ENCODE results near the gene TRPC4.
A peak's percentile ranks its signal among the peaks of the same experiment; 100 is the strongest.

The TRPC4 gene

GRCh38 chr13:37690361-37690760 is 179.2 kb downstream of the TRPC4 start:
- TF ChIP-seq CTCF (conservative IDR thresholded peaks at IDR 0.05; ENCODE audit: low read depth, low read length), result no peak
- H3K4me3 ChIP-seq (ENCODE audit: low read depth, low read length), result no peak overlapping the region
- DNase-seq (ENCODE audit: low read depth), result no peak

GRCh38 chr13:37686501-37686900 is 183.1 kb downstream of the TRPC4 start:
- DNase-seq (ENCODE audit: low read depth), result no peak
- no peak for TF ChIP-seq CTCF (conservative IDR thresholded peaks at IDR 0.05; ENCODE audit: low read depth, low read length)
- no peak overlapping the region for H3K4me3 ChIP-seq (ENCODE audit: low read depth, low read length)

- no peak overlapping the region for H3K4me3 ChIP-seq (ENCODE audit: low read depth, low read length)
- TF ChIP-seq CTCF (conservative IDR thresholded peaks at IDR 0.05; ENCODE audit: low read depth, low read length), result no peak
- DNase-seq (ENCODE audit: low read depth), result no peak
Measured at GRCh38 chr13:37685206-37685605, 184.4 kb downstream of the TRPC4 start.

GRCh38 chr13:37682496-37682895 is 187.1 kb downstream of the TRPC4 start:
- no peak for TF ChIP-seq CTCF (conservative IDR thresholded peaks at IDR 0.05; ENCODE audit: low read depth, low read length)
- no peak for DNase-seq (ENCODE audit: low read depth)

GRCh38 chr13:37681281-37682032 is 188.1 kb downstream of the TRPC4 start:
- H3K4me3 ChIP-seq (ENCODE audit: low read depth, low read length), result no peak overlapping the region
- peak; percentile 96 for DNase-seq (ENCODE audit: low read depth)
- TF ChIP-seq CTCF (conservative IDR thresholded peaks at IDR 0.05; ENCODE audit: low read depth, low read length), result no peak

More at GRCh38 chr13:37682496-37682895, 187.1 kb downstream of the TRPC4 start:
- H3K4me3 ChIP-seq (ENCODE audit: low read depth, low read length), result no peak overlapping the region

- TF ChIP-seq CTCF (conservative IDR thresholded peaks at IDR 0.05; ENCODE audit: low read depth, low read length), result no peak
- H3K4me3 ChIP-seq (ENCODE audit: low read depth, low read length), result no peak overlapping the region
- no peak for DNase-seq (ENCODE audit: low read depth)
Measured at GRCh38 chr13:37680137-37680536, 189.4 kb downstream of the TRPC4 start.

GRCh38 chr13:37679043-37679442 is 190.5 kb downstream of the TRPC4 start:
- peak; percentile 26 for DNase-seq (ENCODE audit: low read depth)
- TF ChIP-seq CTCF (conservative IDR thresholded peaks at IDR 0.05; ENCODE audit: low read depth, low read length), result peak; percentile 53
- no peak overlapping the region for H3K4me3 ChIP-seq (ENCODE audit: low read depth, low read length)
